Suprapubic skin (tissue), 4 donors: ENCODE measurements around the gene SH3BGRL2. TPM values are rescaled to one million over a fixed set of nuclear protein-coding genes. Genes with fewer than 3 reads are reported as not detected.

ENCODE experiments used
- DNase-seq, 2 donors: peaks; one replicate each; pipeline ENCODE4 v3.0.0-alpha.2; 2019; ENCODE audit warnings: low spot score in 2 of 2
- H3K27ac ChIP-seq: fragments of 200-600 bp; sonication (generic); one replicate; pipeline ENCODE4 v1.5.1; 2019
- H3K27me3 ChIP-seq: fragments of 200-600 bp; sonication (generic); one replicate; pipeline ENCODE4 v1.5.1; 2019
- H3K36me3 ChIP-seq: fragments of 200-600 bp; sonication (generic); one replicate; pipeline ENCODE4 v1.5.1; 2019
- H3K4me1 ChIP-seq: fragments of 200-600 bp; sonication (generic); one replicate; pipeline ENCODE4 v1.5.1; 2019
- H3K4me3 ChIP-seq: fragments of 200-600 bp; sonication (generic); one replicate; pipeline ENCODE4 v1.5.1; 2019; ENCODE audit warnings: mild to moderate bottlenecking
- H3K9me3 ChIP-seq: fragments of 200-600 bp; sonication (generic); one replicate; pipeline ENCODE4 v1.5.1; 2019
- CTCF ChIP-seq, 2 donors: fragments of 200-600 bp in 1 of 2; fragments of 450-650 bp in 1 of 2; sonication (generic) in 1 of 2; IDR thresholded peaks; one replicate each; pipeline ENCODE4 v1.5.1; 2016 to 2019; ENCODE audit warnings: antibody characterized with exemption in 2 of 2, mild to moderate bottlenecking in 1 of 2, moderate library complexity in 1 of 2
- EP300 ChIP-seq: sonication (generic); formaldehyde crosslinking; IDR thresholded peaks from one replicate; pipeline ENCODE4 v1.6.1; 2017; ENCODE audit warnings: antibody characterized with exemption
- POLR2A ChIP-seq, 2 donors: fragments of 450-650 bp; IDR thresholded peaks; one replicate each; pipeline ENCODE4 v1.6.1; 2017; ENCODE audit warnings: antibody characterized with exemption in 2 of 2, mild to moderate bottlenecking in 2 of 2, moderate library complexity in 2 of 2
- POLR2AphosphoS5 ChIP-seq, 3 donors: sonication (generic); formaldehyde crosslinking; IDR thresholded peaks; one replicate each; pipeline ENCODE4 v1.6.1; 2017; ENCODE audit warnings: antibody characterized with exemption in 3 of 3
- WGBS: methylation state at CpG from one replicate; pipeline ENCODE4 v1.1.5; 2018; 5-methylcytosine and 5-hydroxymethylcytosine counted together
- total RNA-seq, 4 donors: library from RNA; depleted of rRNA; stranded (reverse); fragments of >200 nt; gene quantifications; one replicate each; pipeline ENCODE4 v1.1.0, GENCODE V29; 2016

Gene SH3BGRL2
- total RNA-seq, 4 donors from 2014 or later, result 30.5 to 67.1 (median 56.7) TPM

GRCh38 chr6:79623106-79623505 lies 8.0 kb upstream of the SH3BGRL2 start:
- no peak overlapping the region for H3K4me3 ChIP-seq
- no peaks in the 10 kb centered on the region for H3K9me3 ChIP-seq
- DNase-seq, result no peak
- TF ChIP-seq EP300, result no peak
- no peak for TF ChIP-seq POLR2AphosphoS5 (IDR thresholded peaks at IDR 0.05)
- TF ChIP-seq POLR2A (IDR thresholded peaks at IDR 0.05), result no peak
- TF ChIP-seq CTCF (IDR thresholded peaks at IDR 0.05), result no peak
- no peaks in the 10 kb centered on the region for H3K4me1 ChIP-seq
- 93% methylated on average over 5 of the region's 5 CpGs for WGBS
- no peaks in the 10 kb centered on the region for H3K36me3 ChIP-seq
- no peaks in the 10 kb centered on the region for H3K27me3 ChIP-seq
- no peak overlapping the region for H3K27ac ChIP-seq

- Histone ChIP-seq H3K9me3 (no peaks in the 10 kb centered on the region), H3K27ac (no peak overlapping the region), H3K27me3 (no peaks in the 10 kb centered on the region), H3K4me1 (peaks cover 3% of the 10 kb centered on the region), H3K36me3 (no peaks in the 10 kb centered on the region), H3K4me3 (no peak overlapping the region)
- TF ChIP-seq POLR2AphosphoS5 (IDR thresholded peaks at IDR 0.05) (no peak), POLR2A (IDR thresholded peaks at IDR 0.05) (no peak), CTCF (IDR thresholded peaks at IDR 0.05) (no peak), EP300 (no peak)
- no peak for DNase-seq
Observed at GRCh38 chr6:79625746-79626145, 5.4 kb upstream of the SH3BGRL2 start.

GRCh38 chr6:79626811-79627210 lies 4.3 kb upstream of the SH3BGRL2 start:
- no peak for TF ChIP-seq POLR2AphosphoS5 (IDR thresholded peaks at IDR 0.05)
- TF ChIP-seq POLR2A (IDR thresholded peaks at IDR 0.05), result no peak
- no peak for TF ChIP-seq EP300
- no peak for TF ChIP-seq CTCF (IDR thresholded peaks at IDR 0.05)
- H3K27me3 ChIP-seq, result no peaks in the 10 kb centered on the region
- no peak for DNase-seq
- H3K27ac ChIP-seq, result no peak overlapping the region
- WGBS, result 84% methylated on average over 3 of the region's 3 CpGs
- no peaks in the 10 kb centered on the region for H3K36me3 ChIP-seq
- H3K9me3 ChIP-seq, result no peaks in the 10 kb centered on the region
- peaks cover 9% of the 10 kb centered on the region for H3K4me1 ChIP-seq
- H3K4me3 ChIP-seq, result no peak overlapping the region

GRCh38 chr6:79627422-79627821 lies 3.7 kb upstream of the SH3BGRL2 start:
- H3K4me1 ChIP-seq, result peaks cover 9% of the 10 kb centered on the region
- H3K27me3 ChIP-seq, result no peaks in the 10 kb centered on the region
- no peak for DNase-seq
- no peaks in the 10 kb centered on the region for H3K9me3 ChIP-seq
- no peak overlapping the region for H3K4me3 ChIP-seq
- no peaks in the 10 kb centered on the region for H3K36me3 ChIP-seq
- H3K27ac ChIP-seq, result no peak overlapping the region
- TF ChIP-seq POLR2A (IDR thresholded peaks at IDR 0.05) (no peak), EP300 (no peak), CTCF (IDR thresholded peaks at IDR 0.05) (no peak), POLR2AphosphoS5 (IDR thresholded peaks at IDR 0.05) (no peak)

- peaks cover 9% of the 10 kb centered on the region for H3K4me1 ChIP-seq
- TF ChIP-seq EP300, result no peak
- no peak for TF ChIP-seq CTCF (IDR thresholded peaks at IDR 0.05)
- TF ChIP-seq POLR2AphosphoS5 (IDR thresholded peaks at IDR 0.05), result no peak
- no peak for TF ChIP-seq POLR2A (IDR thresholded peaks at IDR 0.05)
- no peak overlapping the region for H3K4me3 ChIP-seq
- WGBS, result 94% methylated on average over 5 of the region's 5 CpGs
- DNase-seq, result no peak
- no peaks in the 10 kb centered on the region for H3K36me3 ChIP-seq
- no peaks in the 10 kb centered on the region for H3K27me3 ChIP-seq
- no peak overlapping the region for H3K27ac ChIP-seq
- no peaks in the 10 kb centered on the region for H3K9me3 ChIP-seq
Observed at GRCh38 chr6:79628466-79629288, 2.5 kb upstream of the SH3BGRL2 start.
